CD4-positive, alpha-beta T cell (primary cell): ENCODE results near the gene ZC3H14. TPM values are rescaled to one million over a fixed set of nuclear protein-coding genes. Genes with fewer than 3 reads are reported as not detected.

Source experiments
- ATAC-seq: fragments of 200-7000 bp; cut with Tn5 transposase; one replicate; pipeline ENCODE4 v1.10.0; 2022; ENCODE audit warnings: mild to moderate bottlenecking; ENCODE audit not compliant: poor library complexity
- CTCF ChIA-PET: fragments of 350-600 bp; sonication (Branson Sonifier 250); formaldehyde crosslinking; loops from one replicate; lab custom pipeline; 2021; ENCODE audit warnings: antibody characterized with exemption, inconsistent platforms; lab: Charles Lee
- POLR2A ChIA-PET: fragments of 350-600 bp; sonication (Branson Sonifier 250); formaldehyde crosslinking; loops from one replicate; lab custom pipeline; 2021; ENCODE audit warnings: antibody characterized with exemption, inconsistent platforms; lab: Charles Lee
- DNase-seq, 14 experiments: peaks; one replicate each; pipeline ENCODE4 v3.0.0-alpha.2; 2013 to 2020; ENCODE audit warnings: mixed read lengths in 2 of 14
- H3K27ac ChIP-seq, 2 donors: one replicate each; pipeline versions ENCODE4 v1.5.1 to v1.7.0; 2013; ENCODE audit warnings: low read length in 2 of 2, low read depth in 1 of 2, mild to moderate bottlenecking in 1 of 2
- H3K27me3 ChIP-seq, 2 experiments: 1 replicate in 1 of 2; 2 replicates in 1 of 2; pipeline versions ENCODE4 v1.6.1 to v1.7.0; 2013; ENCODE audit warnings: low read length in 2 of 2, control low read depth in 1 of 2, mild to moderate bottlenecking in 1 of 2, moderate library complexity in 1 of 2; ENCODE audit not compliant: insufficient read depth in 2 of 2, control insufficient read depth in 1 of 2
- H3K36me3 ChIP-seq: one replicate; pipeline ENCODE4 v1.6.1; 2013; ENCODE audit warnings: low read length, control low read depth; ENCODE audit not compliant: insufficient read depth
- H3K4me1 ChIP-seq: one replicate; pipeline ENCODE4 v1.6.1; 2013; ENCODE audit warnings: low read length, control low read depth; ENCODE audit not compliant: insufficient read depth
- H3K4me3 ChIP-seq: one replicate; pipeline ENCODE4 v1.5.1; 2013; ENCODE audit warnings: mild to moderate bottlenecking, low read length, moderate library complexity
- H3K9me3 ChIP-seq, 2 experiments: 1 replicate in 1 of 2; 2 replicates in 1 of 2; pipeline versions ENCODE4 v1.6.1 to v1.7.0; 2013; ENCODE audit warnings: low read length in 2 of 2, mild to moderate bottlenecking in 2 of 2, control low read depth in 1 of 2, moderate library complexity in 1 of 2; ENCODE audit not compliant: control insufficient read depth in 1 of 2, insufficient read depth in 1 of 2
- H3K27ac Mint-ChIP-seq: one replicate; pipeline ENCODE4 v1.8.0; 2020; ENCODE audit warnings: mixed read lengths
- H3K27me3 Mint-ChIP-seq: one replicate; pipeline ENCODE4 v1.8.0; 2021; ENCODE audit warnings: mixed read lengths
- H3K36me3 Mint-ChIP-seq: one replicate; pipeline ENCODE4 v1.8.0; 2021; ENCODE audit warnings: low read depth, mixed read lengths
- H3K4me1 Mint-ChIP-seq: one replicate; pipeline ENCODE4 v1.8.0; 2021; ENCODE audit warnings: low read depth, mixed read lengths
- H3K4me3 Mint-ChIP-seq: one replicate; pipeline ENCODE4 v1.8.0; 2020; ENCODE audit warnings: mild to moderate bottlenecking, mixed read lengths
- H3K9me3 Mint-ChIP-seq: one replicate; pipeline ENCODE4 v1.8.0; 2020; ENCODE audit warnings: mixed read lengths
- intact Hi-C, 2 experiments: fragments of 100-400 bp; cut with DNase I in 1 of 2; cut with micrococcal nuclease in 1 of 2; formaldehyde crosslinking; loops; one replicate each; pipeline versions ENCODE4 v1.15.1 to v1.9.0; 2023 to 2025; cut with DNase I, micrococcal nuclease
- polyA plus RNA-seq, 2 donors: library from polyadenylated mRNA; unstranded; fragments of 120-200 nt; gene quantifications; one replicate each; pipeline ENCODE4 v1.2.1, GENCODE V29; 2013
- total RNA-seq, 174 experiments: library from RNA in 2 of 174; stranded (reverse) in 2 of 174; gene quantifications; one replicate each; pipeline ENCODE4 v1.2.3 and lab custom pipeline; 2021 to 2026
- TF ChIP-seq, protein P1 (sequence below): fragments of 200-600 bp; IDR thresholded peaks from one replicate; pipeline ENCODE4 v1.8.0; 2022; ENCODE audit warnings: antibody characterized with exemption, mild to moderate bottlenecking

ZC3H14 gene, protein sequence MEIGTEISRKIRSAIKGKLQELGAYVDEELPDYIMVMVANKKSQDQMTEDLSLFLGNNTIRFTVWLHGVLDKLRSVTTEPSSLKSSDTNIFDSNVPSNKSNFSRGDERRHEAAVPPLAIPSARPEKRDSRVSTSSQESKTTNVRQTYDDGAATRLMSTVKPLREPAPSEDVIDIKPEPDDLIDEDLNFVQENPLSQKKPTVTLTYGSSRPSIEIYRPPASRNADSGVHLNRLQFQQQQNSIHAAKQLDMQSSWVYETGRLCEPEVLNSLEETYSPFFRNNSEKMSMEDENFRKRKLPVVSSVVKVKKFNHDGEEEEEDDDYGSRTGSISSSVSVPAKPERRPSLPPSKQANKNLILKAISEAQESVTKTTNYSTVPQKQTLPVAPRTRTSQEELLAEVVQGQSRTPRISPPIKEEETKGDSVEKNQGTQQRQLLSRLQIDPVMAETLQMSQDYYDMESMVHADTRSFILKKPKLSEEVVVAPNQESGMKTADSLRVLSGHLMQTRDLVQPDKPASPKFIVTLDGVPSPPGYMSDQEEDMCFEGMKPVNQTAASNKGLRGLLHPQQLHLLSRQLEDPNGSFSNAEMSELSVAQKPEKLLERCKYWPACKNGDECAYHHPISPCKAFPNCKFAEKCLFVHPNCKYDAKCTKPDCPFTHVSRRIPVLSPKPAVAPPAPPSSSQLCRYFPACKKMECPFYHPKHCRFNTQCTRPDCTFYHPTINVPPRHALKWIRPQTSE
- total RNA-seq (10 to 100 TPM; 36.5 to 40.2 TPM), total RNA-seq (lab: John Stamatoyannopoulos, UW) (35.8 to 112 (median 84.0) reads per million in 172 experiments)
- 28.3 TPM for polyA plus RNA-seq (2013, experiment 1 of 2)
- polyA plus RNA-seq (2013, experiment 2 of 2) = 32.6 TPM

GRCh38 chr14:88562831-88563686 lies at the start of gene ZC3H14:
TSS of gene ZC3H14 (plus strand) at chr14:88563037. CDS start at chr14:88563134, 97 bp downstream.
- TF ChIP-seq, protein P1, sequence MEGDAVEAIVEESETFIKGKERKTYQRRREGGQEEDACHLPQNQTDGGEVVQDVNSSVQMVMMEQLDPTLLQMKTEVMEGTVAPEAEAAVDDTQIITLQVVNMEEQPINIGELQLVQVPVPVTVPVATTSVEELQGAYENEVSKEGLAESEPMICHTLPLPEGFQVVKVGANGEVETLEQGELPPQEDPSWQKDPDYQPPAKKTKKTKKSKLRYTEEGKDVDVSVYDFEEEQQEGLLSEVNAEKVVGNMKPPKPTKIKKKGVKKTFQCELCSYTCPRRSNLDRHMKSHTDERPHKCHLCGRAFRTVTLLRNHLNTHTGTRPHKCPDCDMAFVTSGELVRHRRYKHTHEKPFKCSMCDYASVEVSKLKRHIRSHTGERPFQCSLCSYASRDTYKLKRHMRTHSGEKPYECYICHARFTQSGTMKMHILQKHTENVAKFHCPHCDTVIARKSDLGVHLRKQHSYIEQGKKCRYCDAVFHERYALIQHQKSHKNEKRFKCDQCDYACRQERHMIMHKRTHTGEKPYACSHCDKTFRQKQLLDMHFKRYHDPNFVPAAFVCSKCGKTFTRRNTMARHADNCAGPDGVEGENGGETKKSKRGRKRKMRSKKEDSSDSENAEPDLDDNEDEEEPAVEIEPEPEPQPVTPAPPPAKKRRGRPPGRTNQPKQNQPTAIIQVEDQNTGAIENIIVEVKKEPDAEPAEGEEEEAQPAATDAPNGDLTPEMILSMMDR = no peak
- no peaks in the 10 kb centered on the region for H3K9me3 Mint-ChIP-seq
- H3K27me3 ChIP-seq = no peaks in the 10 kb centered on the region
- ChIA-PET CTCF (no interaction called here), POLR2A (no interaction called here)
- H3K27ac ChIP-seq = peak within 1 kb of the TSS in 1 of 2 donors; percentile 35
- H3K4me3 ChIP-seq = peak within 1 kb of the TSS; percentile 77
- peak; percentile 73 to 95 (median 84) for DNase-seq
- H3K4me3 Mint-ChIP-seq = peak within 1 kb of the TSS; percentile 97
- H3K36me3 ChIP-seq = peaks cover 4% of the 10 kb centered on the region
- intact Hi-C loops = loop anchor here (1.0 to 10.0 kb wide), 6 partner anchors 71 to 1392 kb away; partner anchors contain the start of genes EFCAB11 (in 1 of the 2), EML5 (in 1 of the 2) and TDP1 (in 1 of the 2)
- ATAC-seq = peak; percentile 96
- peaks cover 8% of the 10 kb centered on the region for H3K27me3 Mint-ChIP-seq
- peak within 1 kb of the TSS; percentile 67 for H3K27ac Mint-ChIP-seq
- H3K36me3 Mint-ChIP-seq = peaks cover 24% of the 10 kb centered on the region
- H3K4me1 ChIP-seq = peaks cover 13% of the 10 kb centered on the region
- H3K9me3 ChIP-seq = no peaks in the 10 kb centered on the region
- peaks cover 37% of the 10 kb centered on the region for H3K4me1 Mint-ChIP-seq

DNA sequence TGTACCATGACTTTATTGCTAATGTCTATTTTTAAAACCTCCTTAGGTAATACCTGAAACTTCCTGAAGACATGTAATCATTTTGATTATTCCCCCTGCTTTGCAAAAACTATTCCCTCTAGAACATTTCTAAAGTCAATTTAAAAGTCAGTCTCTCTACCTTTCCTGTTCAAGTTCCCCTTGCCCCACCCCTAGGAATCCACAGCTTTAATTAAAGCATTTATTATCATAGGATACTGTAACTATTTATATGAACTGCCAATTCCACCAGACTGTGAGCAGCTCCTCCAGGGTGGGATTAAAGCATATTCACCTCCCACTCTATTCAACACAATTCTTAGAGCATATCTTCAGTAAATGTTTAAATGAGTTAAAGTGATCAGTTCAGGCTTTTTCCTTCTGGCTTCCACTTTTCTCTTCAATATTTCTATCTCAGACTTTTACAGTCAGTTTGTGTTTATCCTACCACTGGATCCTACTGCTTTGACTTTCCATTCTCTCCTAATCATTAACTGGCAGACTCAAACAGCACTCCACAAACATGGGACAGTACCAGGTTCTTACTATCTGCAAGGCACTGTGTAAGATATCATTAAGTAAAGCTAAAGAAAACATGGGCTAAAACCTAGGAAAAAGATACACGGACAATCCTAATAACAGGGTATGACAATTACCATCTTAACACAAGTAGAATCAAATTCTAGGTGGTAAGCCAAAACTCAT lies 47.2 kb upstream of the ZC3H14 start:
- ATAC-seq (no peak), DNase-seq (no peak)
- Histone ChIP-seq H3K4me1 (no peaks in the 10 kb centered on the region), H3K27ac (no peak overlapping the region), H3K27me3 (peaks cover 6 to 7% of the 10 kb centered on the region in 2 experiments), H3K4me3 (no peak overlapping the region), H3K9me3 (no peaks in the 10 kb centered on the region), H3K36me3 (no peaks in the 10 kb centered on the region)
- peaks cover 6% of the 10 kb centered on the region for H3K4me1 Mint-ChIP-seq
- H3K36me3 Mint-ChIP-seq = no peaks in the 10 kb centered on the region
- CTCF ChIA-PET = no interaction called here
- no peaks in the 10 kb centered on the region for H3K9me3 Mint-ChIP-seq
- H3K27me3 Mint-ChIP-seq = peaks cover 57% of the 10 kb centered on the region
- TF ChIP-seq, protein P1 = no peak
- no peak overlapping the region for H3K27ac Mint-ChIP-seq
- intact Hi-C loops = no loop called here
- POLR2A ChIA-PET = interaction anchor here (1.2 kb wide), 1 partner anchor 19 kb away, joined by 3 read pairs; no protein-coding TSS in a partner anchor
- H3K4me3 Mint-ChIP-seq = no peak overlapping the region
